Measurements from ENCODE around the gene RASAL1. TPM values are rescaled to one million over a fixed set of nuclear protein-coding genes. Genes with fewer than 3 reads are reported as not detected.

Gene RASAL1
- total RNA-seq, 4 donors from 2014 or later, result not detected

DNA sequence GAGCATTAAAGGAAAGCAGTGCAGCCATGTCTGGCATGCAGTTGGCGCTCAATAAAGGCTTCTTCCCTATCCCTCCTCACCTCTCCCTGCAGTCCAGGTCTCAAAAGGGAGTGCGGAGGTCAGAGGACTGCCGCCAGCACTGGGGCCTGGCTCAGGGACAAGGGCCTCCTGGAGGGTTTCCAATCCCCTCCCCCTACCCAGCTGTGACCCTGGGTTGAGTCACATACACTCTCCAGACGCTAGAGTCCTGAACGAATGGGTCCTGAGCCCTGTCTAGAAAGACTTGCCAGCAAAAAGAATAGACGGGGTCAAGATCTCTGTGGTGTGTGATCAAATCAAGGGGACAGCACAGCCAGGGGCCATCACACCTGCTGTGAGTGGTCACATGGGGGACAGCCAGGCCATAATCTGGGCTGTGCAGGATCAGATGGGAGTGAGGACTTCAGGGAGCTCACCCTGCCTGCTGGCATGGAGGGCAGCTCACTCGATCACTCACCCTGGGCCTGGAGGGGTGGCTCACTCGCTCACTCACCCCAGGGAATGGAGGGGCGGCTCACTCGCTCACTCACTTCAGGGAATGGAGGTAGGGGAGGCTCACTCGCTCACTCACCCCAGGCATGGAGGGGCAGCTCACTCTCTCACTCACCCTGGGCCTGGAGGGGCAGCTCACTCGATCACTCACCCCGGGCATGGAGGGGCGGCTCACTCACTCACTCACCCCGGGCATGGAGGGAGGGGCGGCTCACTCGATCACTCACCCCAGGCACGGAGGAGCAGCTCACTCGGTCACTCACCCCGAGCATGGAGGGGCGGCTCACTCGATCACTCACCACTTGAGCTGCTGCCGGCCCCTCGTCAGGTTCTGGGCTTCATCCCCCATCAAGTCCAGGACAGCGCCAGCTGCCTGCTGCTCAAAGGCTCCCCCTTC is 26.8 kb upstream of the RASAL1 start:
- ATAC-seq (ENCODE audit: low FRiP score) (no peak), DNase-seq (ENCODE audit: low spot score) (no peak)
- TF ChIP-seq, protein P1, sequence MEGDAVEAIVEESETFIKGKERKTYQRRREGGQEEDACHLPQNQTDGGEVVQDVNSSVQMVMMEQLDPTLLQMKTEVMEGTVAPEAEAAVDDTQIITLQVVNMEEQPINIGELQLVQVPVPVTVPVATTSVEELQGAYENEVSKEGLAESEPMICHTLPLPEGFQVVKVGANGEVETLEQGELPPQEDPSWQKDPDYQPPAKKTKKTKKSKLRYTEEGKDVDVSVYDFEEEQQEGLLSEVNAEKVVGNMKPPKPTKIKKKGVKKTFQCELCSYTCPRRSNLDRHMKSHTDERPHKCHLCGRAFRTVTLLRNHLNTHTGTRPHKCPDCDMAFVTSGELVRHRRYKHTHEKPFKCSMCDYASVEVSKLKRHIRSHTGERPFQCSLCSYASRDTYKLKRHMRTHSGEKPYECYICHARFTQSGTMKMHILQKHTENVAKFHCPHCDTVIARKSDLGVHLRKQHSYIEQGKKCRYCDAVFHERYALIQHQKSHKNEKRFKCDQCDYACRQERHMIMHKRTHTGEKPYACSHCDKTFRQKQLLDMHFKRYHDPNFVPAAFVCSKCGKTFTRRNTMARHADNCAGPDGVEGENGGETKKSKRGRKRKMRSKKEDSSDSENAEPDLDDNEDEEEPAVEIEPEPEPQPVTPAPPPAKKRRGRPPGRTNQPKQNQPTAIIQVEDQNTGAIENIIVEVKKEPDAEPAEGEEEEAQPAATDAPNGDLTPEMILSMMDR (IDR thresholded peaks at IDR 0.05), result no peak

DNA sequence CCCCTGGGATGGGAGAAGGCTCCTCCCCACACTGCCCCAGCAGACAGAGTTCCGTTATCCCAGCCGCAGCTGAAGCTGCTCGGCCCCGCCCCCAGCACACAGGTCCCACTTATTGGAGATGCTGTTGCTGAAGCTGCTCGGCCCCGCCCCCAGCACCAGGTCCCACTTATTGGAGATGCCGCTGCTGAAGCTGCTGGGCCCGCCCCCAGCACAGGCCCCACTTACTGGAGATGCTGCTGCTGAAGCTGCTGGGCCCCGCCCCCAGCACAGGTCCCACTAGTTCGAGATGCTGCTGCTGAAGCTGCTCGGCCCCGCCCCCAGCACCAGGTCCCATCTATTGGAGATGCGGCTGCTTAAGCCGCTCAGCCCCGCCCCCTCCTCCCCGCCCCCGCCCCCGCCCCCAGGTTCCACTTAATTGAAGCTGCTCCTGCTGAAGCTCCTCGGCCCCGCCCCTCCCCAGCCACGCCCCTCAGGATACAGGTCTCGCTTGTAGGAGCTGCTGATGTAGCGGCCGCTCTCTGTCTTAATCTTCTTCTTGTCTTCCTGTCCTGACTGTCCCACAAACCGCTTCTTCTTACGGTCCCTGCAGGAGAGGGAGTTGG is 26.0 kb upstream of the RASAL1 start:
- DNase-seq (ENCODE audit: low spot score) (no peak), ATAC-seq (ENCODE audit: low FRiP score) (no peak)
- TF ChIP-seq, protein P1 (IDR thresholded peaks at IDR 0.05), result no peak

GRCh38 chr12:113159937-113160336 is 24.4 kb upstream of the RASAL1 start:
- ATAC-seq (ENCODE audit: low FRiP score), result no peak
- TF ChIP-seq, protein P1 (IDR thresholded peaks at IDR 0.05), result no peak
- DNase-seq (ENCODE audit: low spot score), result no peak

DNA sequence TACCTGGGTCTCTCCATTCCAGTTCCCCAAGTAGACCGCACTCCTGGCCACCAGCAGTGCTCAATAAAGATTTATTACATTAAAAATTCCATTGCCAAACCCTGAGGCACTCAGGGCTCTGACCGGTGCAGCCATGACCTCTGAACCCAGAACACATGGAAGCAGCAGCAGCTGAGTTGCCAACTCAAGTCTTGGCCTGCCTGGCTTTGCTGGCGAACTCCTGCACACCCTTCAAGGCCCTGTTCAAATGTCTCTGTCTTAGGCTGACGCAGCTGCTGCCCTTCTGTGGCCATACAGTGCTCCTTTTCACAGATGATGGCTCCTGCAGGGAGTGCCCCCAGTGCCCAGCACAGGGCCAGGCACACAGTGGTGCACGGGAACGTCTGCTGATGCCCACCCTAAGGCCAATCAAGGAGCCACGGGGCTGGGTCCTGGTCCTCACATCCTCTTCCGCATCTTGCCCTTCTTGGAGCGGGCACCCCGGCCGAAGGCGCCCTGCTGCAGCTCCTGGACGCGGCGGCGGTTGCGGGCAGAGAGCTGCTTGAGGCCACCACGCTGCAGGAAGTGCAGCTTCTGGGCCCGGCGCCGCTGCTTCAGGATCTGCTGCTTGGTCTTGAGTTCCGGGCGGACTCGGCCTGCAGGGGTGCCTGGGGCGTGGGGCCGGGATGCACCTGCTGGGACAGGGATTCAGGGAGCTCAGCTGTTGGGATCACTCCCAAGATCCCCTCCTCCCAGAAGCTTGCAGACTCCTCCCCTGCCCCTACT is 23.1 kb upstream of the RASAL1 start:
- ATAC-seq (ENCODE audit: low FRiP score) (no peak), DNase-seq (ENCODE audit: low spot score) (no peak)
- TF ChIP-seq, protein P1 (IDR thresholded peaks at IDR 0.05), result no peak

DNA sequence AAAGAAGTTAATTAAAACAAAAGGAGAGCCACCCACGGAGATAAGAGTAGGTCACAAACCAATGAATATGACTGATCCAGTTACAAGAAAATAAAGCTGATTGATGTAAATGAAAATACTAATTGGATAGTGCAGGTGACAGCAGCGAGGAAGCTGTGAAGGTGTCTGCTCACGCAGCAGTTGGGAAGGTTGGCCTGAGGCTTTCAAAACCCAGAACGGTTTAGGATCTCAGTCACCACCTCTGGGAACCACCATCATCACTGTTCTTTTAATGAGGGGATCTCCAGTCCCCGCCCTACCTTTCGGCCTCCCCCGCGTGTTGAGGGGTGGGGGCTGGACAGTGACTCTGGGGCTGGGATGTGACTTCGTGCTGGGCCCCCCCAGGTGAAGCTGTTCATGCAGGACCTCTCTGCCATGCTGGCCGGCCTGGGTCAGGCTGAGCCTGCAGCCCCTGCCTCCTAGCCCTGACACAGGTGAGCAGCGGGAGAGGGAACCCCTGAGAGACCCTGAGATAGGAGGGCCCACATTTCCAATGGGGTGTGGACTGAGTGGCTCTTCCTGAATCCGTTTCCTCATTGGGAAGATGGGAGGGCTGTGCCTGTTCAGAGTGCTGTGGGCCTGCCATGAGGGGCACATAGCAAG is 21.8 kb upstream of the RASAL1 start:
- TF ChIP-seq, protein P1 (IDR thresholded peaks at IDR 0.05), result no peak
- no peak for DNase-seq (ENCODE audit: low spot score)
- ATAC-seq (ENCODE audit: low FRiP score), result no peak

DNA sequence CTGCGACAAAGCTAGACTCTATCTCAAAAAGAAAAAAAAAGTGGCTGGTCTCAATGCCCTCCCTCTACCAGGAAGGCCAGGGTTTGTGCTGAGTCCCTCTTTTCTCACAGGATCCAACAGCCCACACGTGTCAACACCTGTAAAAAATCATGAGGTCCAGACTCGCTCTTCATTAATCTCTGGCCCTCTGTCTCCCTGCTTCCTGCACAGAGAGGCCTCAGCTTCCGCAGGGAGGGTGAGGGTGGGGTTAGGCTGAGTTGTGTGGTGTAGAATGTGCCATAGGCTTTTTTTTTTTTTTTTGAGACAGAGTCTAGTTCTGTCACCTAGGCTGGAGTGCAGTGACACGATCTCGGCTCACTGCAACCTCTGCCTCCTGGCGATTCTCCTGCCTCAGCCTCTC is 20.1 kb upstream of the RASAL1 start:
- TF ChIP-seq, protein P1 (IDR thresholded peaks at IDR 0.05), result no peak
- DNase-seq (ENCODE audit: low spot score) (no peak), ATAC-seq (ENCODE audit: low FRiP score) (no peak)

Data from omental fat pad (tissue), 4 donors.